HG03378 (cell line): ENCODE measurements around the gene NACC2.

ENCODE experiments used
- ATAC-seq: cut with Tn5 transposase; IDR thresholded peaks from one replicate; pipeline ENCODE4 v1.9.1; 2021; ENCODE audit warnings: mild to moderate bottlenecking, moderate library complexity; ENCODE audit not compliant: unreplicated experiment

Gene NACC2

DNA sequence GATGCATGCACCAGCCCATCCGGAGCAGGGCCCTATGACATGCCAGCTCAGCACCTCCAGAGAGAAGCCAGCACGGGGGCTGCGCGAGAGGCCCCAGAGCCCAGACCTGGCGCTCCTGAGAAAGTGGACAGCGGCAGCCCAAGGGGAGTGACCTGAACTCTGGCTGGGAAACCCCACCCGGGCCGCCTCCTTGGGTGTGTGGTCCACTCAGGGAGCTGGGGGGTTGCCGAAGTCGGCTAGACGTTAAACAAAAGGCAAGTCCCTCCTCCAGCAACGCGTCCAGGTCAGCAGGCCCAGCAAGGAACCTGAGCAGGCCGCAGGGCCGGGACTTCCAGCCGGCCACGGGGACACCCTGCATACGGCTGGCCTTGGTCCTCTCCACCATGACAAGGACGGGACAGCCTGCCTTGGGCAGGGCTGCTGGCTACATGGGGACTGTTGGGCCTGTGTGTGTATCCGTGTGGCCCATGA lies 35.7 kb downstream of the NACC2 start:
- ATAC-seq, result no peak

DNA sequence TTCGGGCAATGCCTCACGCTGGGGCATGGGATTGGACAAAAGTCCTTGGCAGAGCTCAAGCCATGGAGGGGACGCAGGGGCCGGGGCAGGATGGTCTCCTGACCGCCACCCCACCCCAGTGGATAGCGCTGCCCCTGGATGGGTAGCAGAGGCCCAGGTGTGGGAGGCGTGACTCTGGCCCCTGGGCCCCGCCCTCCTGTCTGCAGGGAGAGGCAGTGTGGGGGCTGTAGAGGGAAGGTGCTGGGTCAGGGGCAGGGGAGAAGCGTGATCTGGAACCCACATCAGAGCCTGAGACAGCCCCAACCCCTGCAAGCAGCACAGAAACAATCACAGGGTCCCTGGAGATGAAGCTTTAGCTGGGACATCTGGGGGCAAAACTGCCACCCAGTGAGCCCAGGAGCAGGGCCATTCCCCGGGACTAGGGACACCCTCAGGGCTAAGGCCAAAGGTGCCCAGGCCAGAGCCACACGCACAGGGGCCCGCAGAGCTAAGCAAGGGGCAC lies 36.2 kb downstream of the NACC2 start:
- no peak for ATAC-seq

DNA sequence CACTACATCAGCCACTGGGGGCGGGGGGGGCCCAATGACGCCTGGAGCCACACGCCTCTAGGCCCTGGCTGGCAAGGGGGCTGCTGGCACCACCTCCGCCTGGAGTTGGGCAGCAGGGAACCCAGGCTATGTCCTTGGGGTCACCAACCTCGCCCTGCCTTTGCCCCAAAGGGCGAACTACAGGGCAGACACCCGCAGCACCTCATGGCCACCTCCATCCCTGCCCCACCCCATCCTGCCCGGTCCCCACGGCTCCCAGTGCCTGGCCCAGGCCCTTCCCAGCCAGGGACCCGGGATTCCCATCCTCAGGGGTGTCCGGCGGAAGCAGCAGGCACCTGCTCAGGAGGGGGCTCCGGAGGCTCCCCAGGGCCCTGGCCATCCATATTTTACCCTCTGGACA lies 37.0 kb downstream of the NACC2 start:
- no peak for ATAC-seq

DNA sequence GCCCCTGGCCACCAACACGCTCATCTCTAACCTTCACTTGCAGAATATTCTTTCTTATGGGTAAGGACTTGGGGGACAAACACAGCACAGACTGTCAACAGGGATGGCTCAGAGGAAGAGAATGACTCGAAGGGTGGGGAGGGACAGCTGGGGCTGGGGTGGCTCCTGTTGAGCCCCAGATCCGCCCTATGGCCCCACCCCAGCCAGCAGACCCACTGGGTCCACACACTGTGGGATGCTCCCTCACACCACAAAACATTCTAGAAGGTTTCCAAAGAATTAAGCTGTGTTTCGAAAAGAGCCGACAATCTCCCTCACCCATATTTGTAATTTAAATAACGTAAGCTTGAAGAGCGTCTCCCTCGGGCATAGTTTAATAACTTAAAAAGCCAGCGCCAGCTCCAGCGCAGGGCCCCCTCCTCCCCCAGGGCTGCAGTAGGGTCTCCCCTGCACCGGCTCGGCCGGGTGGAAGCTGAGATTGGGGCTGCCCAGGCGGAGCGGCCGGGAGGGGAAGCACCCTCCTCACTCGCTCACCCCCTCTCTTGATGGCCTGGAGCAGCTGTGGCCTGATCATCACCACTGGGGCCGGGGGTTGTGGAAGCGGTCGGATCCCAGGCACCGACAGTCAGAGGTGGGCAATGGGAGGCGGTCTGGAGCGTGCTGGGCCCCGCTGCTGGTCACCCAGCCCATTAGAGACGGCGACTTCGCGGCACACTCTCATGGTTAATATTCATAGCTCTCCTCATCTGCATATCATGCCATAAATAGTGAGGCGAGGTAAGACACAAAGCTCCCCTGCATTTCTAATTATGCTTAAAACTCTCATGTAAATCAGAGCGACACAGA lies 37.6 kb downstream of the NACC2 start:
- no peak for ATAC-seq

DNA sequence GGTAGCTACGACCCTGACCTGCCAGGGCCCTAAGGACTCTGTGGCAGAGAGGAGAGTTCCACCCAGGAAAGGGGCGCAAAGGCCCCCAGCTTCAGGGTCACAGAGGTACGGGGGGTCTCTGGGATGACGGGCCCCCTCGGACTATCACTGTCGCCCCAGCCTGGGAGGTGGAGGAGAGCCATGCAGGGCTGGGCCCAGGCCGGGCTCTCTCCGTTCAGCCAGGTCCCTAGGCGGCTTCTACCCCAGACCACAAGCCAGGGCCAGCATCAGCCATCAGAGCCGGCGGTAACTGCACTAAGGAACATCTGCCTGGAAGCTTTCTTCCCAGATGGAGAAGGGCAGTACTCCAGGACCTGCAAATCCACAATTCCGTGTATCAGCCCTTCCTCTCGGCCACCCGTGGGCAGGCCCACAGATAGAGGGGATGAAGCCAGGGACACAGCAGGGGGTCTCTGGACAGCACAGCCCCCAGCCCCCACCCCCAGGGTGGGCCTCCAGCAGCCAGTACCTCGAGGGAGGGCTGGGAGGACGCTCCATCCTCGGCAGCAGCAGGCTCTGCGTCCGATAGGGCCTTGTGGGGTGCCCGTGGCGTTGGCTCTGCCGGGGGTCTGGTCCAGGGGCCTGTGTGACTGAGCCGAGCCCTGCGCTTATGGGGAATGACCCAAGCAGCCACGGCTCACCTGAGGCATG lies 38.4 kb downstream of the NACC2 start:
- no peak for ATAC-seq

DNA sequence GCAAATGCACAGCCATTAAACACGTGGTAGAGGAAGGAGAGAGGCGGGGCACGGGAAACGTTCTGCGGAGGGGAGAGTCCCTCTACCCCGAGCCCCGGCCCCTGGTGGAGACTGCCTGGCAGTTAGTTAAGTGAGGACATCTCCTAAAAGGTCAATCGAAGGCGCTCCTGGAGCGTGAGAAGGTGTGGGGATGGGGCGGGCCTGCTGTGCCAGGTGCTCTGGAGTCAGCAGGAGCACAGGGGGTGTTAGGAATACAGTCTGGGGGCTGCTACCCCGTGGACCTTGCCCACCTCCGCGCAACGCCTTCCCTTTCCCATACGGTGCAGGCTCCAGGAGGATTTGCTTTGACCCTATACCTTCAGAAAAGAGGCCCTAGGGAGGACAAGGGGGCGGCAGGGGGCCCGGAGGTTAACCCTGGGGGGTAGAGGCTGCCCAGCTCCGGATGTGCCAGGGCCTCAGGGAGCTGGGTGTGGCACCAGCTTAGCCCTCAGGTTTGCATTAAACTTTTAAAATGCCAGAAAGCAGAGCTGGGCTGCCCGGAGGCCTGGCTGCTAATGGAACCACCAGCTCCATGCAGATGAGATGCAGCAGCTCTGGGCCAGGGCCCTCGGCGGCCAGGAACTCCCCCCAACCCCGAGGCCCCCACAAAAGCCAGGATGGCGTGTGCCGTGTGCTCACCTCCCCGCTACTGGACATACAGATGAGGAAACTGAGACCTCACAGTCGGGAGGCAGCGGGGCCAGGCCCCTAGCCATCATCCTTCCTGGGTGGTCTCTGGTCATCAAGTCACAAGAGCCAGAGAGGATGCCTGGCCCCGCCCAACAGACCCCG lies 39.2 kb downstream of the NACC2 start:
- ATAC-seq, result no peak

DNA sequence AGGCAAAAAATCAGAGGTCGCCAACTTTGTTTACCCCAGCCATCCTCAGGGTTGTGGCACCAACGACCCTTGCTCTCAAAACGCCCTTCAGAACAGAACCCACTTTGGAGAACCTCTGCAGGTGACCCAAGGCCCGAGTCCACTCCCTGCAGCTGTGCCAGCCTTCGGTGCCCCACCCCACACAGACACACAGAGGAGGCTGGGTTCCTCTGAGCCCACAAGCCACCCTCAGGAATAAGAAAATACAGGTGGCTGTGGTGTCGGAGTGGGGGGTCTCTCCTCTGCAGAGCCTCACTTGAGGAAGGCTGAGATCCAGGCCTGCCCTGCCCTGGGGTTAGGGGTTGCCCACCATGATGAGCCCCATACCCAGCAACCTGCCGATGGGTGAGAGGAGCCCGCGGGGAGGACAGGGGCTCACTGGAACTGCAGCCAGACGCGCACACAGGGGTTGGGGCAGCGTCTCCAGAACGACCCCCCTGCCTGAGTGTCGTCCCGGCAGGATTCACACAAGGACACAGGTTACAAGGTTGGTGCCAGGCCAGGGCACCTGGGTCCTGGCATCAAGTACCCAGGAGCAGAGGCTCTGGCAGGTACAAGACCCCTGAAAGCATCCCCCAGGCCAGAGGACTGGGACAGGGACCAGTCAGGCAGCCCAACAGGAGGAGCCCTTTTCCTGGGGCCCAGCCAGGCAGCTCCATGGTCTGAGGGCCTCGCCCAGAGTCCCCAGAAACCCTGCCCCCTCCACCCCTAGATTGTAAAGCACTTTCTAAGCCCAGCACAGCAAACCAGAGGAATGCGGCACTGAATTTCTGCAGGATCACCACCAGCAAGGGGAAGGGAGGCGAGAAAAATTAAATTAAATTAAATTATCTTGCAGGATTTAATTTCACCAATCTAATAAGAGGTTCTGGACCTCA lies 40.0 kb downstream of the NACC2 start:
- ATAC-seq, result no peak

DNA sequence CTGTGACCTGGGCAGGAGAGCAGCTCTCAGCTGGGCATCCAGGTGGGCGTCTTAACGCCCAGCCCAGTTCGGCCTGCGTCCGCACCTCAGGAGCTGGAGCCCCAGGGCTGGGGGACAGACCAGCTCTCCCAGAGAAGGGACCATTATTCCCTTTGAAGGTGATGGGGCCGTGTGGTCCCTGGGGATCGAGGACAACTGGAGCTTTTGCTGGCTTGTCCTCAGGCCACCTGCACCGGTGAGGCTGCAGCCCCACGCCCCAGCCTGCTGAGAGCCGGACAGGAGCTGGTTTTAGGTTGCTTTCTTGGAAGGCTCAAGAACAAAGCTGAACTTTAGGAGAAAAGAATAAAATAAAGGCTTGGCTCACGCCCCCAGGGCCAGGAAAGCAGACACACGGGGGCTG lies 40.9 kb downstream of the NACC2 start:
- no peak for ATAC-seq

DNA sequence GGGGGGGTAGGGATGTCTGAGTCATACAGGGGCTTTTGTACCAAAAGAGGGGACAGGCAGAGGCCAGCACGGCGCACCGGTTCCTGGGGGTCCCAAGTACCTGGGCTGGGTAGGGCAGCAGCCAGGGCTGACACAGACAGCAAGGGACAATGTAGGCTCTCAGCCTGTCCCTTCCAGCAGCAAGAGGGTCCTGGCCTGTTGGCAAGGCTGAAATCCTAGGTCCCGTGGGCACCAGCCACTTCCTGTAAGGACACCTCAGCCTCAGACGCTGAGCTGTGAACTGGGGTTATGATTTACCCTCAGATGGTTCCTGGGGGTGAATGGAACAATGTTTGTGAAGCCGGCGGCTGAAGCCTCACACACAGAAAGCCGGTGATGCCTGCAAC lies 41.3 kb downstream of the NACC2 start:
- ATAC-seq, result no peak

DNA sequence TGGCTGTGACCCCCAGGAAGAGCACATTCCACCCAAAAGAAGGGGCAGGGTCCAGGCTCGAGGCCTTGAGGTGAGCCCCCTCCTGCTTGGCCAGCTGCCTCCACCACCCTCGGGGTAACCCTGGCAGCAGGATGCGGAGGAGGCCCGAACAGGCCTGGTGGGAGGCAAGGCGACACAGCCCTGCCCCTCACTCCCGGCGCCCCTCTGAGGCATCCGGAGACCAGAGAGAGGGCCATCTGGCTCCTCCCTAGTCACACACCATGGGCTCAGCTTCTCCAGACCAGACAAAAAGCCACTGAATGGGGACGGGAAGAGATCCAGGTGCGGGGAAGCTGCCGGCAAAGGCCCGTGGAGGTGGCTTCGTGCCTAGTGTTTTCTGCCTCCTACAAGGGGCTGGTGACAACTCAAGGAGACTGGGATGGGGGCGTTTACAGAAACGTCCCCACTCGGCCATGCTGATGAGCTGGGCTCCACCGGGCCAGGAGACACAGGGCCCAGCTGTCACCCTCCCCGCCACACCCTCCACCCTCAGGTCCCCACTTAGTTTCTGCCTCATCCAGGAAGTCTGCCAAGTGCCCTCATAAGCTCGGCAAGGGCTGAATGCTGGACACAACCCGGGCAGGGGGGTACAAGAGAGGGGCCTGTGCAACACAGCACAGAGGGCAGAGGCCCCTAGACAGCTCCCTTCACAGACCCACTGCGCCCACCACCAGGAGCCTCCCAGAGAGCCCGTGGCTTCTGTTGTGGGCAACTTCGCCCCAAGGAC lies 41.9 kb downstream of the NACC2 start:
- no peak for ATAC-seq

DNA sequence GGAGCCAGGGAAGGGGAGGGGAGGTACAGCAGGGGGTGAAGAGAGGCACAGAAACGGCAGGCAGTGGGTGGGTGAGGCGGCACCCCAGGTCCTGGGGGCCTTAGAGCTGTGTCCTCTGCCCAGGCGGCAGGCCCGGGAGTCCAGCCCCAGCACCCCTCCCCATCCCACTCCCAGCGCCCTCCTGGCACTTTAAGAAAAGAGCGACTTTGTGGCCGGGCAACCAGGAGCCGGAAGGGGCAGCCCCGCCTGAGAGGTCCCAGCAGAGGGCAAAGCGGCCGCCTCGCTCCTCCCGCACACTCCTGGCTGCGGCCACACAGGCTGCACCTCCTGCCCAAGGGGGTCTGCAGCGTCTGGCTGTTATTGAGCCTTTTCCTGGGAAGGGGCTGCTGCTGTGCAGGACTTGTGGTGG lies 42.6 kb downstream of the NACC2 start:
- no peak for ATAC-seq

DNA sequence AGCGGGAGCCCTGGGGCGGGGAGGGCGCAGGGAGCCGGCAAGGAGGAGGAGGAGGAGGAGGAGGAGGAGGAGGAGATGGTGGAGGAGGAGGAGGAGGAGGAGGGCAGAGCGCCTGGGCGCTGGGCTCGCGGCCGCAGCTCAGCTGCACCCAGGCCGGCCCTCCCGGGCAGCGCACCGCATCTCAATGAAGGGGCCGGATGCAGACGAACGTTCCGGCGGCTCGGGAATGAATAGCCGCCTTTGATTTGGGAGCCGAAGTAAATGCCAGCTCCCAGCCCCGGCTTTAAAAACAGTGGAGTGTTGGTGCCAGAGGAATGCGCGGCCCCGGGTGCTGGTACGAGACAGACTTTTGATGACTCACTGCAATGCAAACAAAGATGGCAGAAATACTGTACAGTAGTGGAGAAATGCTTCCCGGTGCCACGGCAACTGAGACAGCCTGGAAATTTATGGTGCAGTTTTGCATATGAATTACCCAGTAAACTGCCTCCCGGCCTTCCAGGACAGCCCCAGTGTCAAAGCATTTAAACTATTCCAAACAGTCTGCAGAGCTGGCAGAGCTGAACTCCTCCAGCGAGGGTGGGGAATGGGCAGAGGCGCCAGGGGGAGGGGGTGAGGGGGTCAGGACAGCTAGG lies 43.1 kb downstream of the NACC2 start:
- ATAC-seq, result no peak

DNA sequence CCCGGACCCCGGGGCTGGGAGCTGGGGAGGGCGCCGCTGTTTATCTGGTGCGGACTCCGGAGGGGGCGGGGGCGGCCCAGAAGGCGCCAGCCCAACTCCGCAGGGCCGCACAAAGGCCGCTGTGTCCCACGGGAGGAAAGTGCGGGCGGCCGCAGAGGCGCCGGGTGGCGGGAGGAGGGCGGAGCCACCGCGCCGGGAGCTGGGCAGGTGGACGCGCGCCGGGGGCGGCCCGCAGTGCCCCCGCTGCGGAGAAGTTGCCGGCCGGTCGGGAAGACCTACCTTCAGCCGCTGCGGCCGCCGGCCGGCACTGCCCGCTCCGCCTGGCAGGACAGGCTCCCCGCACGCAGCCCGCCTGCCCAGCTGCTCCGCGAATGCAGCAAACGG lies 43.6 kb downstream of the NACC2 start:
- no peak for ATAC-seq

DNA sequence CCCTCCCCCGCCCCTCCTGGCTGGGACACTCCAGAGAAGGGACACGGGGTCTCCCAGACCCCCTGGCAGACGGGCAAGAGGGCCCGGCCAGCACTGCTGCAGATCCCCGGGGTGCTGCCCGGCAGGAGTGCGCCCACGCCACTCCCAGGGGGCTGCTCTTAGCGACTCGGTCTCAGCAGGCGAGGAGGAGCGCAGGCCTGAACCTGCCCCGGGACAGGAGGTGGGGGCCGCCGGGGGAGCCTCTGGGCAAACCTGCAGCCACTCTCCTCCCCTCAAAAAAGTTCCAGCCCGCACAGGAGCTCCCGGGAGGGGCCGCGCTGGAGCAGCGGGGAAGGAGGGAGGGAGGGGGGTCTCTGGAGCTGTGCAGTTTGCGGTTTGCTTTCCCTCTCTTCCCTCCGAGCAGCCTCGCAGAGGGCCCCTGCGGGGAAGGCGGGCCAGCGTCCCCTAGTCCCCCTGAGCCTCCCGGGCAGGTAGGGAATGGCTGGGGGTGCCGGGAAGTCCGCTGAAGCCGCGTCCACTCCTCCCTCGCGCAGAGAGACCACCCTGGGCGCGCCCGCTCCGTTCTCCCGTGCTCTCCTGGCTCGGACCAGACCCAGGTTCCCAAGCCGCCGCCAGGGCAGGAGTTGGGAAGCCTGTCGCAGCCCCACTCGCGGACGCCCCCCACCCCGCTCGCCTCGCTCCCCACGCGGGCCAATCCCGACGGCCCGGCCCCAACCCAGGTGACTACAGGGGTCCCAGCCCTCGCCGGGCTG lies 44.2 kb downstream of the NACC2 start:
- ATAC-seq, result no peak

DNA sequence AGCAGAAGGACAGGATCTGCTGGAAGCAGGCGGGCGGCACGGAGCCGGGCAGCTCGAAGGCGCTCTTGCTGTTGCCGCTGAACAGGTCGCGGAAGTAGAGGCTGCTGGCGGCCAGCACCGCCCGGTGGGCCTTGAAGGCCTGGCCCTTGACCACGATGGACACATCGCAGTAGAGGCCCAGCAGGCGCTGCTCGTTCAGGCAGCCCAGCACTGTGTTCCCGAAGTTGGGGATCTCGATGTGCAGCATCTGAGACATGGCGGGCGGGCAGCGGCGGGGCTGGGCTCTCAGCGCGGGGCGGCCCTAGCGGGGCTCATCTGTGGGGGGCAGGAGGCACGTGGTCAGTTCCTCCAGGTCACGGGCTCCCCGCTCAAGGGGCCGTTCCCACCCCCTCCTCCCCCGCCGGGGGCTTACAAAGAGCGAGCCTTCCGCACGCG lies 44.8 kb downstream of the NACC2 start:
- ATAC-seq, result no peak

DNA sequence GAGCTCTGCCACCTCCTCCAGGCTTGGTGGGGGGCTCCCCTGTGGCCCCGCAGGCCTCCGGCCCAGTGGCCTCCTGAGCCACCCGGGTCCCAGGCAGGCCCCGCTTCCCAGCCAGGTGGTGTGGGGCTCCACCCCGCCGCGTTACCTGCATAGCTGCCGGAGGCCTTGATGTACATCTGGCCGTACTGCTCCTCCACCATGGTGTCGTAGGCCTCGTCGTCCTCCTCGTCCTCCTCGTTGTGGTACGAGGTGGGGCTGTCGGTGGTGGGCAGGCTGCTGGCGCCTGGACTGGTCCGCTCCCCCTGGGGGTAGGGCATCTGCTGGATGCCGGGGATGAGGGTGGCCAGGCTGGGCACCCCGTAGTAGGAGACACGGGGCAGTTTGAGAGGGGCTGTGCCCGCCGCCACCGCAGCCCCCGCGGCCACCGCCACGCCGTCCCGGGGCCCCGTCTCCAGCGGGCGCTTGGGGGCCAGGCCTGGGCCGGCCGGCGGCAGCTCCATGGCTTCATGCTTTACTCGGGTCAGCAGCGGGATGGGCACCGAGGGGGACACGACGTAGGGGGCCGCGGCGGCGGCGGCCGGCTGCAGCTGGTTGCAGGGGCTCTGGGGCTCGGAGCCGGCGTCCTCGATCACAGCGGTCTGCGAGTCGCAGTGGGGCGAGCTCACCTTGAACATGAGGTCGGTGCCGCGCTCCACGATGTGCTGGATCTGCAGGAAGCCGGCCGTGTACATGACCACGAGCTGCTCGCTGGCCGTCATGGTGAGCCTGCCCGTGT lies 45.4 kb downstream of the NACC2 start:
- ATAC-seq, result no peak

DNA sequence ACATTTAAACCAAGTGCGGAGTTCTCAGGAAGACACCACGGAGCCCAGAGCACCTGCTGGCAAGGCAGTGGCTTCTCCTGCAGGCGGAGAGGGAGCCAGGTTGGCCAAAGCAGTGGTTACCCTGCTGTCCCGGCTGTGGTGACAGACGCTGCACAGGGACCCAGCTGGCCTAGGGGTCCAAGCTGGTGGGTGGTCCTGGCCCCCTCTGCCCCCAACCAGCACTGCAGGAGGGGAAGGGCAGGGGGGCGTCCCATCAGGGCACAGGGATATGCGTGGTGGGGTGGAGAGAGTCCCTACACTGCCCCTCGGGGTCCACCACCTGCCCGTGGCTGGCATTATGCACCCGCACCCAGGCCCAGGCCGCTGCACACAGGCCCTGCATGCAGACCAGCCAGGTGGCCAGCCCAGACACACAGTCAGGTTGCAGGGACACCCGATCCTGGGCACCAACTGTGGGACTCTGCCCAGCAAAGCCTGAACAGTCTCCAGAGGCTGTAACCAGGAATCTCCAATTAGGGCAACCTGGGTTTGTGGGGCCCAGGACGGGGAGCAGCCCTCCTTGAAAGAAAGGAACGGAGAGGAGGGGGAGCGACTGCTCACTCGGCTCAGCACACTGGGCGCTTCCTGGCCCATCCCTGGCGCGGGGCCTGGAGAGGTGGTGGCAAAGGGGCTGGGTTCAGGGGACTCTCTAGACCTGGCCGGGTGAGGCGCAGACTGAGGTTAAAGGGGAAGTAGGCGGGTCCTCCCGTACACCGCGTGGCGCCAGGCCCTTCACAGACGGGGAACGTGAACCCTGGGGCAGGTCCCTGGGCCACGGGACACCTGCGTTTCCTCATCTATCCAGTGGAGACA lies 46.3 kb downstream of the NACC2 start:
- ATAC-seq, result no peak
